ENCODE data around the gene TBC1D3D. TPM values are rescaled to one million over a fixed set of nuclear protein-coding genes. Genes with fewer than 3 reads are reported as not detected.
"Not testable (repeated sequence)": the region's sequence is repeated elsewhere in the genome, so short reads cannot be mapped to it uniquely, and the experiment has no call there.

The TBC1D3D gene
- 0.02 to 0.09 TPM (median 0.03 TPM) in 3 replicates for polyA plus RNA-seq
- not detected for polyA plus RNA-seq (2011; ENCODE audit: low read depth)
- 0.04 TPM in 1 of 2 replicates, not detected in the other for polyA plus RNA-seq (2011; cell fraction: cytosol; rRNA removed)
- polyA plus RNA-seq (2011; cell fraction: nucleus; rRNA removed) = 0.16 and 0.18 TPM in 2 replicates
- 0.08 TPM in 1 of 2 replicates, not detected in the other for polyA plus RNA-seq (2012; ENCODE audit: low replicate concordance)
- not detected in 3 replicates for polyA minus RNA-seq
- not detected for polyA minus RNA-seq (2011; cell fraction: cytosol; rRNA and poly(A)+ RNA removed)
- polyA minus RNA-seq (2011; cell fraction: nucleus; rRNA and poly(A)+ RNA removed) = not detected in 2 replicates

- FAIRE-seq; H3K36me3 ChIP-seq (ENCODE audit: control insufficient read depth in 2 of 2, extremely low read depth in 1 of 2, insufficient read depth in 2 of 2, low read length in 2 of 2); H3K9me3 ChIP-seq (ENCODE audit: control insufficient read depth, low read depth, low read length); H3K79me2 ChIP-seq (ENCODE audit: control insufficient read depth, insufficient read depth, low read length); DNase-seq (ENCODE audit: low read depth, low spot score); H3K9ac ChIP-seq (ENCODE audit: control insufficient read depth, extremely low read depth, insufficient read depth, low read length); H3K27me3 ChIP-seq (ENCODE audit: control insufficient read depth, extremely low read depth, insufficient read depth, low read length); H4K20me1 ChIP-seq (ENCODE audit: control insufficient read depth, extremely low read depth, insufficient read depth, low read length); H3K4me3 ChIP-seq (ENCODE audit: control insufficient read depth in 2 of 3, extremely low read depth in 1 of 3, insufficient read depth in 2 of 3, low read depth in 1 of 3, low read length in 3 of 3); H3K27ac ChIP-seq (ENCODE audit: control insufficient read depth, insufficient read depth, low read length); H2AFZ ChIP-seq (ENCODE audit: control insufficient read depth, low read length); H3K4me2 ChIP-seq (ENCODE audit: control insufficient read depth, extremely low read depth, insufficient read depth, low read depth, low read length); H3K4me1 ChIP-seq (ENCODE audit: control insufficient read depth, extremely low read depth, insufficient read depth, low read length); dilution Hi-C loops (cut with MboI; ENCODE audit: extremely low pct_ligation_motif_present, low sequenced_read_pairs); H3K9me1 ChIP-seq (ENCODE audit: control insufficient read depth, extremely low read depth, insufficient read depth, low read length): not testable (repeated sequence)
These were observed at the start of gene TBC1D3D for GRCh38 chr17:38003676-38004075. Gene TBC1D3D (plus strand): TSS chr17:38003976. CDS start chr17:38005561, 1,585 bp downstream.

DNA sequence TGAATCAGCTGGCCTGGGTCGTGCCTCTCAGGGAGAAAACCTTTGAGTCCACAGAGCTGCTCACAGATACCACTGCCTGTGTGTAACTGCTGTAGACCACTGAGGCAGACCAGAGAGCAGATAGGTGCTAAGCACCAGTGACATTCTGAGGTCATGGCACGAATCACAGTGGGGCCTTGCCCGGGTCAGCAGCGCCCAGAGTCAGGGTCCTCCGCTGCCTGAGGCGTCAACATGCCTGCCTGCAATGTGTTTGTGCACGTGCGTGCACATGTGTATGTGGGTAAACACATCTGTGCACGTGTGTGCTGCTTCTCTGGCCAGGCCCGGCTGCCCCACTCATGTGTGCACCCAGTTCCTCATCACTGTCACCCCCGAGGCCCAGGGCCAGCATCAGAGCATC lies 14.8 kb upstream of the TBC1D3D start, which contains the start of gene TBC1D3L:
TBC1D3L (minus strand) TSS at position 101 of the 400 bp plus-strand sequence. CDS start 1,540 bp downstream, outside the sequence.
- H3K27ac ChIP-seq (ENCODE audit: control insufficient read depth, insufficient read depth, low read length); DNase-seq (ENCODE audit: low read depth, low spot score); H2AFZ ChIP-seq (ENCODE audit: control insufficient read depth, low read length); dilution Hi-C loops (cut with MboI; ENCODE audit: extremely low pct_ligation_motif_present, low sequenced_read_pairs); H3K36me3 ChIP-seq (ENCODE audit: control insufficient read depth in 2 of 2, extremely low read depth in 1 of 2, insufficient read depth in 2 of 2, low read length in 2 of 2); H3K4me3 ChIP-seq (ENCODE audit: control insufficient read depth in 2 of 3, extremely low read depth in 1 of 3, insufficient read depth in 2 of 3, low read depth in 1 of 3, low read length in 3 of 3); H3K4me2 ChIP-seq (ENCODE audit: control insufficient read depth, extremely low read depth, insufficient read depth, low read depth, low read length); H3K9ac ChIP-seq (ENCODE audit: control insufficient read depth, extremely low read depth, insufficient read depth, low read length); H4K20me1 ChIP-seq (ENCODE audit: control insufficient read depth, extremely low read depth, insufficient read depth, low read length); FAIRE-seq; H3K27me3 ChIP-seq (ENCODE audit: control insufficient read depth, extremely low read depth, insufficient read depth, low read length); H3K79me2 ChIP-seq (ENCODE audit: control insufficient read depth, insufficient read depth, low read length); H3K9me1 ChIP-seq (ENCODE audit: control insufficient read depth, extremely low read depth, insufficient read depth, low read length); H3K4me1 ChIP-seq (ENCODE audit: control insufficient read depth, extremely low read depth, insufficient read depth, low read length); H3K9me3 ChIP-seq (ENCODE audit: control insufficient read depth, low read depth, low read length): not testable (repeated sequence)

Other genes starting within 250 kb of the TBC1D3D start
- gene TBC1D3K, start 79.6 kb upstream of the TBC1D3D start, polyA plus RNA-seq = not detected in 3 replicates
- gene TBC1D3L, start 14.9 kb upstream of the TBC1D3D start, polyA plus RNA-seq = 4.6 to 11.1 TPM (median 7.0 TPM) in 3 replicates
- not detected in 3 replicates for gene TBC1D3C, start 64.7 kb downstream of the TBC1D3D start, polyA plus RNA-seq
- not detected in 3 replicates for gene TBC1D3E, start 124.0 kb downstream of the TBC1D3D start, polyA plus RNA-seq
- gene TBC1D3, start 188.6 kb downstream of the TBC1D3D start, polyA plus RNA-seq = 0.05 TPM in 1 of 3 replicates, not detected in the others